ENCODE results near the gene TPGS1. TPM values are rescaled to one million over a fixed set of nuclear protein-coding genes. Genes with fewer than 3 reads are reported as not detected.

Gene TPGS1
- total and polyA plus RNA-seq, 2 of the 8 experiments (the other 6 are each of a cell fraction or from before 2014, with no cell fraction given), result 9.1 to 10.6 TPM

- TF ChIP-seq PHF8 (conservative IDR thresholded peaks at IDR 0.05; ENCODE audit: low read depth, low read length), result no peak
- TF ChIP-seq TBP (IDR thresholded peaks at IDR 0.05; ENCODE audit: low read depth, low read length), result no peak
- TF ChIP-seq RBBP5 (IDR thresholded peaks at IDR 0.05; ENCODE audit: borderline replicate concordance, low read depth, low read length), result no peak
- TF ChIP-seq RFX5 (IDR thresholded peaks at IDR 0.05; ENCODE audit: borderline replicate concordance, low read depth, low read length), result no peak
- TF ChIP-seq GABPA (IDR thresholded peaks at IDR 0.05; ENCODE audit: borderline replicate concordance, insufficient read depth, low read length), result no peak
- TF ChIP-seq FOSL1 (IDR thresholded peaks at IDR 0.05; ENCODE audit: insufficient read depth, low read depth, low read length), result no peak
- TF ChIP-seq NANOG (IDR thresholded peaks at IDR 0.05; ENCODE audit: insufficient read depth, low read depth, low read length, poor library complexity, severe bottlenecking), result no peak
Observed at GRCh38 chr19:535017-535835, 27.9 kb downstream of the TPGS1 start (continued).
